Gastroesophageal sphincter (tissue), 4 donors: ENCODE results near the gene LRRC28. TPM values are rescaled to one million over a fixed set of nuclear protein-coding genes. Genes with fewer than 3 reads are reported as not detected.

Experiments
- ATAC-seq: fragments of 150-250 bp; one replicate; pipeline ENCODE4 v1.9.1; 2016; ENCODE audit warnings: mild to moderate bottlenecking, moderate library complexity
- H3K27ac ChIP-seq, 4 donors: fragments of 200-600 bp; sonication (generic) in 3 of 4; 1 replicate in 3 of 4; 2 replicates in 1 of 4; pipeline ENCODE4 v1.5.1; 2016 to 2019
- H3K27me3 ChIP-seq: fragments of 200-600 bp; sonication (generic); one replicate; pipeline ENCODE4 v1.5.1; 2019
- H3K36me3 ChIP-seq, 2 donors: fragments of 200-600 bp; sonication (generic); one replicate each; pipeline ENCODE4 v1.5.1; 2019; ENCODE audit warnings: control low read depth in 1 of 2
- H3K4me1 ChIP-seq, 3 donors: fragments of 200-600 bp; sonication (generic); 1 replicate in 2 of 3; 2 replicates in 1 of 3; pipeline ENCODE4 v1.5.1; 2016 to 2019; ENCODE audit warnings: control low read depth in 2 of 3
- H3K4me3 ChIP-seq, 2 donors: fragments of 200-600 bp; sonication (generic); one replicate each; pipeline ENCODE4 v1.5.1; 2019; ENCODE audit warnings: mild to moderate bottlenecking in 1 of 2, moderate library complexity in 1 of 2
- H3K9me3 ChIP-seq, 3 donors: fragments of 200-600 bp; sonication (generic); one replicate each; pipeline ENCODE4 v1.5.1; 2017 to 2019; ENCODE audit warnings: control low read depth in 2 of 3
- CTCF ChIP-seq, 4 experiments: fragments of 200-600 bp in 2 of 4; fragments of 450-650 bp in 2 of 4; sonication (generic) in 1 of 4; IDR thresholded peaks; one replicate each; pipeline ENCODE4 v1.5.1; 2017 to 2019; ENCODE audit warnings: antibody characterized with exemption in 4 of 4, mild to moderate bottlenecking in 2 of 4, moderate library complexity in 2 of 4
- EP300 ChIP-seq: sonication (generic); formaldehyde crosslinking; IDR thresholded peaks from one replicate; pipeline ENCODE4 v1.6.1; 2017; ENCODE audit warnings: antibody characterized with exemption, mild to moderate bottlenecking
- POLR2A ChIP-seq, 2 donors: fragments of 450-650 bp; IDR thresholded peaks; one replicate each; pipeline ENCODE4 v1.6.1; 2017; ENCODE audit warnings: antibody characterized with exemption in 2 of 2, mild to moderate bottlenecking in 2 of 2, moderate library complexity in 1 of 2
- POLR2AphosphoS5 ChIP-seq: sonication (generic); formaldehyde crosslinking; IDR thresholded peaks from one replicate; pipeline ENCODE4 v1.6.1; 2017; ENCODE audit warnings: antibody characterized with exemption
- WGBS, 2 donors: methylation state at CpG; one replicate each; pipeline ENCODE4 v1.1.5; 2018; ENCODE audit warnings: low coverage in 1 of 2; 5-methylcytosine and 5-hydroxymethylcytosine counted together
- total RNA-seq, 4 donors: library from RNA; depleted of rRNA; stranded (reverse); fragments of >200 nt; gene quantifications; one replicate each; pipeline ENCODE4 v1.1.0, GENCODE V29; 2016

The LRRC28 gene
- total RNA-seq, 4 donors from 2014 or later: 26.1 to 47.2 (median 28.5) TPM

GRCh38 chr15:99345832-99346462 lies 94.7 kb downstream of the LRRC28 start:
- ATAC-seq: no peak
- Histone ChIP-seq H3K27me3 (no peaks in the 10 kb centered on the region), H3K27ac (no peak overlapping the region), H3K9me3 (no peaks in the 10 kb centered on the region), H3K4me1 (no peaks in the 10 kb centered on the region), H3K4me3 (no peak overlapping the region), H3K36me3 (no peaks in the 10 kb centered on the region)
- 90 to 94% methylated on average over 3 of the region's 3 CpGs for WGBS, 2 donors
- TF ChIP-seq EP300: no peak
- TF ChIP-seq CTCF (IDR thresholded peaks at IDR 0.05): no peak
- TF ChIP-seq POLR2A (IDR thresholded peaks at IDR 0.05): no peak
- no peak for TF ChIP-seq POLR2AphosphoS5

- H3K36me3 ChIP-seq: peaks cover 0 to 4% of the 10 kb centered on the region in 2 donors
Observed at GRCh38 chr15:99347574-99347973, 96.3 kb downstream of the LRRC28 start.

GRCh38 chr15:99348412-99348811 lies 97.1 kb downstream of the LRRC28 start:
- Histone ChIP-seq H3K4me1 (no peaks in the 10 kb centered on the region), H3K27ac (no peak overlapping the region), H3K36me3 (peaks cover 0 to 13% of the 10 kb centered on the region in 2 donors), H3K27me3 (no peaks in the 10 kb centered on the region), H3K9me3 (no peaks in the 10 kb centered on the region), H3K4me3 (no peak overlapping the region)
- WGBS, 2 donors: 83 to 87% methylated on average over 3 of the region's 3 CpGs
- ATAC-seq: no peak
- TF ChIP-seq POLR2A (IDR thresholded peaks at IDR 0.05) (no peak), CTCF (IDR thresholded peaks at IDR 0.05) (no peak), POLR2AphosphoS5 (no peak), EP300 (no peak)

More at GRCh38 chr15:99347574-99347973, 96.3 kb downstream of the LRRC28 start:
- H3K9me3 ChIP-seq: no peaks in the 10 kb centered on the region
- no peaks in the 10 kb centered on the region for H3K27me3 ChIP-seq
- no peak overlapping the region for H3K27ac ChIP-seq
- 100% methylated on average over 1 of the region's 1 CpG for WGBS, 2 donors
- no peak for ATAC-seq
- no peak overlapping the region for H3K4me3 ChIP-seq
- no peak for TF ChIP-seq CTCF (IDR thresholded peaks at IDR 0.05)
- no peaks in the 10 kb centered on the region for H3K4me1 ChIP-seq

GRCh38 chr15:99350408-99350807 lies 99.1 kb downstream of the LRRC28 start:
- Histone ChIP-seq H3K36me3 (peaks cover 0 to 20% of the 10 kb centered on the region in 2 donors), H3K4me1 (no peaks in the 10 kb centered on the region), H3K27ac (no peak overlapping the region), H3K9me3 (no peaks in the 10 kb centered on the region), H3K4me3 (no peak overlapping the region), H3K27me3 (no peaks in the 10 kb centered on the region)
- WGBS, 2 donors: 94 to 97% methylated on average over 3 of the region's 3 CpGs
- TF ChIP-seq POLR2AphosphoS5 (no peak), EP300 (no peak), POLR2A (IDR thresholded peaks at IDR 0.05) (no peak), CTCF (IDR thresholded peaks at IDR 0.05) (no peak)
- no peak for ATAC-seq

GRCh38 chr15:99359769-99360168 lies 108.5 kb downstream of the LRRC28 start:
- no peak for ATAC-seq
- WGBS, 2 donors: 86 to 91% methylated on average over 2 of the region's 2 CpGs
- no peaks in the 10 kb centered on the region for H3K27me3 ChIP-seq
- H3K4me3 ChIP-seq: no peak overlapping the region
- H3K36me3 ChIP-seq: peaks cover 0 to 10% of the 10 kb centered on the region in 2 donors
- no peak for TF ChIP-seq POLR2A (IDR thresholded peaks at IDR 0.05)
- no peak for TF ChIP-seq EP300
- no peak for TF ChIP-seq POLR2AphosphoS5
- TF ChIP-seq CTCF (IDR thresholded peaks at IDR 0.05): no peak
- H3K27ac ChIP-seq: no peak overlapping the region
- H3K4me1 ChIP-seq: no peaks in the 10 kb centered on the region
- no peaks in the 10 kb centered on the region for H3K9me3 ChIP-seq
